Peyer's patch (tissue), 4 donors: ENCODE results near the gene DCANP1. TPM values are rescaled to one million over a fixed set of nuclear protein-coding genes. Genes with fewer than 3 reads are reported as not detected.

Experiments
- DNase-seq, 3 donors: peaks; one replicate each; pipeline ENCODE4 v3.0.0-alpha.2; 2017 to 2019
- H3K27ac ChIP-seq, 4 donors: fragments of 200-600 bp; sonication (generic); one replicate each; pipeline ENCODE4 v1.5.1; 2016 to 2019
- H3K27me3 ChIP-seq, 2 donors: fragments of 200-600 bp; sonication (generic); one replicate each; pipeline ENCODE4 v1.5.1; 2019
- H3K36me3 ChIP-seq, 3 donors: fragments of 200-600 bp; sonication (generic); one replicate each; pipeline ENCODE4 v1.5.1; 2016 to 2019
- H3K4me1 ChIP-seq, 4 donors: fragments of 200-600 bp; sonication (generic); one replicate each; pipeline ENCODE4 v1.5.1; 2016 to 2019
- H3K4me3 ChIP-seq, 4 donors: fragments of 200-600 bp; sonication (generic); 1 replicate in 3 of 4; 2 replicates in 1 of 4; pipeline ENCODE4 v1.5.1; 2016 to 2019; ENCODE audit warnings: mild to moderate bottlenecking in 1 of 4
- H3K9me3 ChIP-seq, 4 donors: fragments of 200-600 bp; sonication (generic); one replicate each; pipeline ENCODE4 v1.5.1; 2016 to 2019; ENCODE audit warnings: mild to moderate bottlenecking in 1 of 4
- CTCF ChIP-seq, 6 experiments: fragments of 450-650 bp in 4 of 6; fragments of 200-600 bp in 2 of 6; sonication (generic) in 1 of 6; IDR thresholded peaks; one replicate each; pipeline ENCODE4 v1.5.1; 2017 to 2019; ENCODE audit warnings: antibody characterized with exemption in 6 of 6, mild to moderate bottlenecking in 3 of 6, moderate library complexity in 1 of 6
- POLR2A ChIP-seq, 2 donors: fragments of 450-650 bp; IDR thresholded peaks; one replicate each; pipeline ENCODE4 v1.5.1; 2017; ENCODE audit warnings: antibody characterized with exemption in 2 of 2, mild to moderate bottlenecking in 2 of 2, moderate library complexity in 2 of 2
- total RNA-seq, 4 donors: library from RNA; depleted of rRNA; stranded (reverse); fragments of >200 nt; gene quantifications; one replicate each; pipeline ENCODE4 v1.1.0, GENCODE V29; 2016

Gene DCANP1
- total RNA-seq, 4 donors from 2014 or later, result 0.27 to 1.7 TPM; not detected in 2

- no peak overlapping the region for H3K27ac ChIP-seq
- no peaks in the 10 kb centered on the region for H3K9me3 ChIP-seq
- DNase-seq, result peak in 1 of 3 donors; percentile 26
- H3K36me3 ChIP-seq, result no peaks in the 10 kb centered on the region
- TF ChIP-seq POLR2A (IDR thresholded peaks at IDR 0.05) (no peak), CTCF (IDR thresholded peaks at IDR 0.05) (no peak)
- no peak overlapping the region for H3K4me3 ChIP-seq
- H3K4me1 ChIP-seq, result peaks cover 0 to 20% (median 0%) of the 10 kb centered on the region in 4 donors
- H3K27me3 ChIP-seq, result no peaks in the 10 kb centered on the region
Measured at GRCh38 chr5:135441350-135441831, 5.8 kb downstream of the DCANP1 start.

- peak in 1 of 3 donors; percentile 22 for DNase-seq
- no peaks in the 10 kb centered on the region for H3K27me3 ChIP-seq
- no peak overlapping the region for H3K27ac ChIP-seq
- H3K9me3 ChIP-seq, result no peaks in the 10 kb centered on the region
- H3K36me3 ChIP-seq, result no peaks in the 10 kb centered on the region
- H3K4me1 ChIP-seq, result peaks cover 0 to 20% (median 0%) of the 10 kb centered on the region in 4 donors
- no peak overlapping the region for H3K4me3 ChIP-seq
- TF ChIP-seq POLR2A (IDR thresholded peaks at IDR 0.05), result no peak
- TF ChIP-seq CTCF (IDR thresholded peaks at IDR 0.05), result no peak
Measured at GRCh38 chr5:135440916-135441315, 6.2 kb downstream of the DCANP1 start.

GRCh38 chr5:135439231-135440205, 7.6 kb downstream of the DCANP1 start:
- no peak overlapping the region for H3K27ac ChIP-seq
- no peaks in the 10 kb centered on the region for H3K36me3 ChIP-seq
- H3K4me3 ChIP-seq, result no peak overlapping the region
- peaks cover 0 to 20% (median 0%) of the 10 kb centered on the region in 4 donors for H3K4me1 ChIP-seq
- DNase-seq, result peak in 1 of 3 donors; percentile 31
- no peaks in the 10 kb centered on the region for H3K27me3 ChIP-seq
- no peaks in the 10 kb centered on the region for H3K9me3 ChIP-seq
- no peak for TF ChIP-seq POLR2A (IDR thresholded peaks at IDR 0.05)
- no peak for TF ChIP-seq CTCF (IDR thresholded peaks at IDR 0.05)

GRCh38 chr5:135438636-135439221, 8.4 kb downstream of the DCANP1 start:
- Histone ChIP-seq H3K27me3 (no peaks in the 10 kb centered on the region), H3K4me1 (peaks cover 0 to 20% (median 0%) of the 10 kb centered on the region in 4 donors), H3K9me3 (no peaks in the 10 kb centered on the region), H3K4me3 (no peak overlapping the region), H3K36me3 (no peaks in the 10 kb centered on the region), H3K27ac (no peak overlapping the region)
- TF ChIP-seq CTCF (IDR thresholded peaks at IDR 0.05), result no peak
- no peak for TF ChIP-seq POLR2A (IDR thresholded peaks at IDR 0.05)
- DNase-seq, result peak in 1 of 3 donors; percentile 37

GRCh38 chr5:135437796-135438560, 9.2 kb downstream of the DCANP1 start:
- TF ChIP-seq POLR2A (IDR thresholded peaks at IDR 0.05) (no peak), CTCF (IDR thresholded peaks at IDR 0.05) (peak in 2 of 6 experiments; percentile 18 to 21)
- H3K27ac ChIP-seq, result peak overlapping the region in 2 of 4 donors; percentile 18 to 24
- no peak overlapping the region for H3K4me3 ChIP-seq
- no peaks in the 10 kb centered on the region for H3K9me3 ChIP-seq
- no peaks in the 10 kb centered on the region for H3K27me3 ChIP-seq
- peaks cover 0 to 20% (median 0%) of the 10 kb centered on the region in 4 donors for H3K4me1 ChIP-seq
- H3K36me3 ChIP-seq, result no peaks in the 10 kb centered on the region
- peak in 2 of 3 donors; percentile 81 to 88 for DNase-seq
